Measurements from ENCODE around the gene HNRNPM.

DNA sequence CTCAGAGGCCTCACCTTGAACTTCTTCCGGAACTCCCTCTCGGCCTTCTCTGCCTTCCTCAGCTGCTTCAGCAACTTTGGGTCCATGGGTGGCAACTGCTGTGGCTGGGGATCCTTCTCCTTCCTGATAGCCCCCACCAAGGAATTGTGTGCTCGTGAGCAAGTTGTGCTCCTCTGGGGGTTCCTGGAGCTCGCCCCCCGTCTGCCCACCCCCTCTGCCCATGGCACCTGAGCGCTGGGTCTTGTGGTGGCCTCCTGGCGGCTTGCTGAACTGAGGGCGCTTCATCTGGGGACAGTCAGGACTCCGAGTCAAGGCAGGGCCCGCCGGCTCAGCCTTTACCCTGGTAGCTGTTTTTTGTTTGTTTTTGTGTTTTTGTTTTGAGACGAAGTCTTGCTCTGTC, 46.1 kb downstream of the HNRNPM start:
- TF ChIP-seq, protein P1, sequence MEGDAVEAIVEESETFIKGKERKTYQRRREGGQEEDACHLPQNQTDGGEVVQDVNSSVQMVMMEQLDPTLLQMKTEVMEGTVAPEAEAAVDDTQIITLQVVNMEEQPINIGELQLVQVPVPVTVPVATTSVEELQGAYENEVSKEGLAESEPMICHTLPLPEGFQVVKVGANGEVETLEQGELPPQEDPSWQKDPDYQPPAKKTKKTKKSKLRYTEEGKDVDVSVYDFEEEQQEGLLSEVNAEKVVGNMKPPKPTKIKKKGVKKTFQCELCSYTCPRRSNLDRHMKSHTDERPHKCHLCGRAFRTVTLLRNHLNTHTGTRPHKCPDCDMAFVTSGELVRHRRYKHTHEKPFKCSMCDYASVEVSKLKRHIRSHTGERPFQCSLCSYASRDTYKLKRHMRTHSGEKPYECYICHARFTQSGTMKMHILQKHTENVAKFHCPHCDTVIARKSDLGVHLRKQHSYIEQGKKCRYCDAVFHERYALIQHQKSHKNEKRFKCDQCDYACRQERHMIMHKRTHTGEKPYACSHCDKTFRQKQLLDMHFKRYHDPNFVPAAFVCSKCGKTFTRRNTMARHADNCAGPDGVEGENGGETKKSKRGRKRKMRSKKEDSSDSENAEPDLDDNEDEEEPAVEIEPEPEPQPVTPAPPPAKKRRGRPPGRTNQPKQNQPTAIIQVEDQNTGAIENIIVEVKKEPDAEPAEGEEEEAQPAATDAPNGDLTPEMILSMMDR (IDR thresholded peaks at IDR 0.05), result no peak
- TF ChIP-seq POLR2A (IDR thresholded peaks at IDR 0.05), result no peak
